BJ (cell line): ENCODE data around the gene EHD2. TPM values are rescaled to one million over a fixed set of nuclear protein-coding genes. Genes with fewer than 3 reads are reported as not detected.

ENCODE experiments used
- CTCF ChIA-PET: fragments of 350-600 bp; formaldehyde crosslinking; extraction: SDS; loops from one replicate; lab custom pipeline; 2021; ENCODE audit warnings: antibody characterized with exemption, inconsistent platforms; lab: Yijun Ruan, JAX
- POLR2A ChIA-PET: fragments of 300-600 bp; sonication (Branson Sonifier 250); formaldehyde crosslinking; extraction: SDS; loops from one replicate; lab custom pipeline; 2021; ENCODE audit warnings: antibody characterized with exemption; lab: Charles Lee
- DNase-seq: peaks from one replicate; pipeline ENCODE4 v3.0.0-alpha.2; 2011; ENCODE audit warnings: low read depth
- H3K27me3 ChIP-seq: 2 replicates; pipeline ENCODE4 v1.6.0; 2011; ENCODE audit warnings: low read length; ENCODE audit not compliant: control insufficient read depth, insufficient read depth
- H3K36me3 ChIP-seq: 2 replicates; pipeline ENCODE4 v1.5.1; 2011; ENCODE audit warnings: low read length; ENCODE audit not compliant: control insufficient read depth, insufficient read depth
- H3K4me3 ChIP-seq: 2 replicates; pipeline ENCODE4 v1.5.1; 2011; ENCODE audit warnings: low read depth, mild to moderate bottlenecking, control low read depth, low read length
- CTCF ChIP-seq: IDR thresholded peaks from 2 replicates; pipeline ENCODE4 v1.5.1; 2011; ENCODE audit warnings: low read depth, mild to moderate bottlenecking, control low read depth, inconsistent platforms, low read length, moderate library complexity; ENCODE audit not compliant: insufficient read depth
- polyA plus RNA-seq: library from polyadenylated mRNA; depleted of rRNA; stranded (reverse); fragments of >200 nt; gene quantifications from 2 replicates; pipeline ENCODE4 v1.2.3, GENCODE V29; 2011; rRNA removed
- small RNA-seq: library from RNA; depleted of rRNA; stranded (forward); fragments of <200 nt; gene quantifications from one replicate; pipeline ENCODE3, GENCODE V24; 2012; ENCODE audit warnings: low replicate concordance, low read depth; ENCODE audit not compliant: insufficient read length

Gene EHD2
- polyA plus RNA-seq, 1 experiment, result 132 TPM

- Histone ChIP-seq H3K4me3 (no peak overlapping the region), H3K36me3 (peaks cover 1% of the 10 kb centered on the region), H3K27me3 (no peaks in the 10 kb centered on the region)
- TF ChIP-seq CTCF, result no peak
- ChIA-PET POLR2A (no interaction called here), CTCF (interaction anchor here (1.0 to 2.6 kb wide), 3 partner anchors 27 to 356 kb away, joined by 3 to 18 read pairs (median 4); partner anchors contain the start of gene EHD2)
- DNase-seq, result no peak
These were observed 79.4 kb downstream of the EHD2 start for GRCh38 chr19:47792616-47793015.

Small RNAs within 50 kb of the gene (small RNA-seq; reads per million reads assigned to genes)
- gene SNORD23, result not detected

Other genes with a start within 250 kb of the EHD2 start
- gene SLC8A2, start 241.5 kb upstream of the EHD2 start, polyA plus RNA-seq, result 0.02 TPM in 1 of 2 replicates, not detected in the other
- gene KPTN, start 229.2 kb upstream of the EHD2 start, polyA plus RNA-seq, result 7.0 and 12.1 TPM in 2 replicates
- gene NAPA, start 198.4 kb upstream of the EHD2 start, polyA plus RNA-seq, result 100 and 203 TPM in 2 replicates
- 0.05 and 0.06 TPM in 2 replicates for gene ZNF541, start 140.3 kb upstream of the EHD2 start, polyA plus RNA-seq
- gene BICRA, start 104.3 kb upstream of the EHD2 start, polyA plus RNA-seq, result 0.53 and 0.63 TPM in 2 replicates
- gene NOP53, start 32.1 kb downstream of the EHD2 start, polyA plus RNA-seq, result 119 and 135 TPM in 2 replicates
- 256 and 293 TPM in 2 replicates for gene SELENOW, start 65.3 kb downstream of the EHD2 start, polyA plus RNA-seq
- not detected in 2 replicates for gene TPRX1, start 91.1 kb downstream of the EHD2 start, polyA plus RNA-seq
- not detected in 2 replicates for gene CRX, start 108.5 kb downstream of the EHD2 start, polyA plus RNA-seq
- gene TPRX2, start 145.8 kb downstream of the EHD2 start, polyA plus RNA-seq, result not detected in 2 replicates
- not detected in 2 replicates for gene SULT2A1, start 172.9 kb downstream of the EHD2 start, polyA plus RNA-seq